IMR-90 (cell line): ENCODE results near the gene ZDHHC19.

Source experiments
- FOS ChIP-seq: fragments of 150-350 bp; IDR thresholded peaks from 2 replicates; pipeline ENCODE4 v1.6.1; 2016; ENCODE audit warnings: low read depth, low read length
- MAZ ChIP-seq: IDR thresholded peaks from 2 replicates; pipeline ENCODE4 v1.6.1; 2012; ENCODE audit warnings: low read depth, mild to moderate bottlenecking, low read length, improper control_type of control experiment, moderate library complexity, borderline replicate concordance
- NFE2L2 ChIP-seq: fragments of 150-350 bp; IDR thresholded peaks from 2 replicates; pipeline ENCODE4 v1.6.1; 2016; ENCODE audit warnings: low read depth, mild to moderate bottlenecking, low read length
- POLR2A ChIP-seq: IDR thresholded peaks from 2 replicates; pipeline ENCODE4 v1.6.1; 2012; ENCODE audit warnings: mild to moderate bottlenecking, low read depth, low read length
- RAD21 ChIP-seq: IDR thresholded peaks from 2 replicates; pipeline ENCODE4 v1.6.1; 2012; ENCODE audit warnings: low read length, improper control_type of control experiment
- RFX5 ChIP-seq: IDR thresholded peaks from 2 replicates; pipeline ENCODE4 v1.8.0; 2012; ENCODE audit warnings: low read depth, mild to moderate bottlenecking, low read length, moderate library complexity
- SMC3 ChIP-seq: fragments of 150-350 bp; IDR thresholded peaks from 2 replicates; pipeline ENCODE4 v1.6.1; 2016; ENCODE audit warnings: low read depth, mild to moderate bottlenecking, antibody characterized with exemption, low read length, moderate library complexity
- TF ChIP-seq, protein P1 (sequence below): conservative IDR thresholded peaks from 2 replicates; pipeline ENCODE4 v1.5.1; 2012; ENCODE audit warnings: mild to moderate bottlenecking, low read depth, low read length, improper control_type of control experiment

DNA sequence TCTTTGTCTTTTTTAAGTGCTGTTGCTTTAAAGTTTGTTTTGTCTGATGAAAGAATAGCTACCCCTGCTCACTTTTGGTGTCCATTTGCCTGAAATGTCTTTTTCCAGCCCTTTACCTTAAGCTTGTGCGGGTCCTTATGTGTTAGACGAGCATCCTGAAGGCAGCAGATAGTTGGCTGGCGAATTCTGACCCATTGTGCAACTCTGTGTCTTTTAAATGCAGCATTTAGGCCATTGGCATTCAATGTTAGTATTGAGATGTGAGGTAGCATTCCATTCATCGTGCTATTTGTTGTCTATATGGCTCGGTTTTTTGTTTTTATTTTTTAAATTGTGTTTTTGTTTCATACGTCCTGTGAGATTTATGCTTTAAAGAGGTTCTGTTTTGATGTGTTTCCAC lies 55.0 kb downstream of the ZDHHC19 start:
- TF ChIP-seq POLR2A: no peak
- TF ChIP-seq, protein P1, sequence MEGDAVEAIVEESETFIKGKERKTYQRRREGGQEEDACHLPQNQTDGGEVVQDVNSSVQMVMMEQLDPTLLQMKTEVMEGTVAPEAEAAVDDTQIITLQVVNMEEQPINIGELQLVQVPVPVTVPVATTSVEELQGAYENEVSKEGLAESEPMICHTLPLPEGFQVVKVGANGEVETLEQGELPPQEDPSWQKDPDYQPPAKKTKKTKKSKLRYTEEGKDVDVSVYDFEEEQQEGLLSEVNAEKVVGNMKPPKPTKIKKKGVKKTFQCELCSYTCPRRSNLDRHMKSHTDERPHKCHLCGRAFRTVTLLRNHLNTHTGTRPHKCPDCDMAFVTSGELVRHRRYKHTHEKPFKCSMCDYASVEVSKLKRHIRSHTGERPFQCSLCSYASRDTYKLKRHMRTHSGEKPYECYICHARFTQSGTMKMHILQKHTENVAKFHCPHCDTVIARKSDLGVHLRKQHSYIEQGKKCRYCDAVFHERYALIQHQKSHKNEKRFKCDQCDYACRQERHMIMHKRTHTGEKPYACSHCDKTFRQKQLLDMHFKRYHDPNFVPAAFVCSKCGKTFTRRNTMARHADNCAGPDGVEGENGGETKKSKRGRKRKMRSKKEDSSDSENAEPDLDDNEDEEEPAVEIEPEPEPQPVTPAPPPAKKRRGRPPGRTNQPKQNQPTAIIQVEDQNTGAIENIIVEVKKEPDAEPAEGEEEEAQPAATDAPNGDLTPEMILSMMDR: no peak
- TF ChIP-seq SMC3: no peak
- TF ChIP-seq RAD21: no peak
- no peak for TF ChIP-seq RFX5
- no peak for TF ChIP-seq NFE2L2
- TF ChIP-seq FOS: no peak
- TF ChIP-seq MAZ: no peak
